ENCODE data around the gene NOL9.

The NOL9 gene

DNA sequence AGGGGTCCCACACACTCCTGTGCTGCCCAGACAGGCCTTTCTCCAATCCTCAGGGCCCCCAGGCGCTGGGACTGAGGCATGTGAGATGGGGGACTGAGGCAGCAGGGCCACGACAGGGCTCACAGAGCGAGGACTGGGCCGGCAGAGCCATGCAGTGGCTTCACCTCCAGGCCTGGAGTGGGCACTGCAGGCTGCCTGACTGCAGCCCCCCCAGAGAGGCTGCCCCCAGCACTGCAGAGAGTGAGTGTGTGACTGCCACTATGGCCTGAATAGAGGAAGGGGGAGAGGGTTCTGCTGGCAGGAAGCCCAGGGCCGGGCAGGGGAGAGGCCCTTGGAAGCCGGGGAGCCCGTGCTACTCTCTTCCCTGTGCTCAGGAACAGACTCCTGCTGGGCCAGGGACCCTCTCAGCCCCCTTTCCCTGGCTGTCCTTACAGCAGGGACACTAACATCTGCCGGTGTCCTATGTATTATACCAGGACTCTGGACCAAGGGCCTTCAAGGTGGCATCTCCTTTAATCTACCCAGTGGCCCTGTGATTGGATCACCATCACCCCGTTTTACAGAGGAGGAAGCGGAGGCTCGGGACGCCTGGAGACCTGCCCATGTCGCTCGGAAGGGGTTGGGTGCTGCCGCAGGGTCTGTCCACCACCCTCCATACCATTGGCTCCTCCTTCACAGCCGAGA, 42.6 kb downstream of the NOL9 start:
- DNase-seq (ENCODE audit: insufficient read length, low spot score): no peak
- TF ChIP-seq POLR2A (IDR thresholded peaks at IDR 0.05; ENCODE audit: low read depth, low read length): no peak
- no peak for FAIRE-seq

DNA sequence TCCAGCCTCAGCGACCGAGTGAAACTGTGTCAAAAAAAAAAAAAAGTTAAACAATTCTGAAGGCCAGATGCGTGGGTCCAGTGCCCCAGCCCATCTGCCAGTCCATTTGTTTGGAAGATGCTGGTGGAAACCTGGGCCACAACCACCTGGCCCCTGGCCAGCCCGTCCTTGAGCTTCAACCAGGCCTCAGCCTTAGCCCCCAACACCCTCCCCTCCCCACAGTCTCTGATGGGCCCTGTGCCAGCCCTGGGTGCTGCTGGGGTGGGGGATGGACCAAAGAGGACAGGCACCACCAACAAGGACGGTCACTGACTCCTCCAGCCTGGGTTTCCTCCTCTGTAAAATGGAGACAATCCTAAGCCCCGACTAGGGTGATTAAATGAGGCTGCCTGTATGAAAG, 43.3 kb downstream of the NOL9 start:
- DNase-seq (ENCODE audit: insufficient read length, low spot score): no peak
- no peak for TF ChIP-seq POLR2A (IDR thresholded peaks at IDR 0.05; ENCODE audit: low read depth, low read length)

DNA sequence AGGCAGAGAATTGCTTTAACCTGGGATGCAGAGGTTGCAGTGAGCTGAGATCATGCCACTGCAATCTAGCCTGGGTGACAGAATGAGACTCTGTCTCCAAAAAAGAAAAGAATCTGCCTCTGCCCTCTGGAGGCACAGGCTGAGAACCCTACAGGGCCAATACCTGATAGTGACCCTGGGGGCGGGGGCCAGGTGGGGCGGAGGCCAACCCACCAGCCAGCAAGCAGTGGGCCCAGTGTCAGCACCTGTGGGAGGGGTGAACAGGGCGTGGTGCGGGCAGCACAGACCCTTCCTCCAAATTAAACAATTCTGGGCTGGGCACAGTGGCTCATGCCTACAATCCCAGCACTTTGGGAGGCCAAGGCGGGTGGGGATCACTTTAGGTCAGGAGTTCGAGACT, 43.8 kb downstream of the NOL9 start:
- DNase-seq (ENCODE audit: insufficient read length, low spot score) (no peak), FAIRE-seq (no peak)
- TF ChIP-seq POLR2A (IDR thresholded peaks at IDR 0.05; ENCODE audit: low read depth, low read length): no peak

More for the DNA sequence above, 43.3 kb downstream of the NOL9 start:
- no peak for FAIRE-seq

DNA sequence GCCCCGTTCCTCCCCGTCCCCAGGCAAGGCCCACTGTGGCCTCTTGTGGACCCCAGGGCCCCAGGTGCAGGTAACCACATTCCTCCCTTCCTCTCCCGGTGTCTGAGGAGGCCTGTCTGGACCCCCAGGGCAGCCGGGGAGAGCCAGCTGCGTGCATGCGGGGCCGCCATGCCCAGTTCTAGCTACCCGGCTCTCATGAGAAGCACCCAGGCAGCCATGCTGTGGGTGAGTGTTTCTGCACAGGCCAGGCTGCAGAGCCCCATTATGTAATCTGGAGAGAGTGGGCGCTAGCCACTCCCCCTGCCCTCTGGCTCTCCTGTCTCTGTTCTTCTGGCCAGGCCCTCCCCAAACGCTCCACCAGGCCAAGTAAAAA, 44.4 kb downstream of the NOL9 start:
- no peak for TF ChIP-seq POLR2A (IDR thresholded peaks at IDR 0.05; ENCODE audit: low read depth, low read length)
- no peak for FAIRE-seq
- no peak for DNase-seq (ENCODE audit: insufficient read length, low spot score)

DNA sequence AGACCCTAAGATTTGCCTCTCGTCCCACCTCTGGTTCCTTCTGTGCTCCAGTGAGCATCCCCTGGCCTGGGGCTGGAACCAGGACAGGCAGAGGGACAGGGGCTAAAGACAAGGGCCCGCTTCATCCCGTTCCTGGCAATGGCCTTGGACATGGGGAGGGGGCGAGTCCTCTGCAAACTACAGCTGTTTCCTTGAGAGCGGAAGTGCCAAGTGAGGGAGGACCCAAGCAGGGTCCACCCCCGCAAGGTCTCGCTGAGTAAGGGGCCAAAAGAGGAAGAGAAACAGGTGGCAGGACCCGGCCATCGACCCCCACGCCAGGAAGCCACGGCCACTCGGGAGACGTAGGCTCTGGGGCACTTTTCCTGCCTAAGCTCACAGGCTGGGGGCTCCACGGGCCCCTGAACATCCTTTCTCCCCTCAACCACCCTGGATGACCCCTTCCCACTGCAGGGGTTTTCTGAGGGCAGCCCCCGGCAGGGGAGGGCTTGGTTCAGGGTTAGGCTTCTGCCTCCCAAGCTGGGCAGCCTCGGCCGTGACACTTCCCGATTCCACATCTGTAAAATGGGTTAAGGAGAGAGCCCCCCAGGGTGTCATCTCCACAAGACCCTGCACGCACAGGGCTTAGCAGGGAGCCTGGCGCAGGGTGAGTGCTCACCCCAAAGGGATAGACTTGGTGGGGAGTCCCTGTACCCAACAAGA, 44.9 kb downstream of the NOL9 start:
- DNase-seq (ENCODE audit: insufficient read length, low spot score): no peak
- TF ChIP-seq POLR2A (IDR thresholded peaks at IDR 0.05; ENCODE audit: low read depth, low read length): no peak
- FAIRE-seq: no peak

DNA sequence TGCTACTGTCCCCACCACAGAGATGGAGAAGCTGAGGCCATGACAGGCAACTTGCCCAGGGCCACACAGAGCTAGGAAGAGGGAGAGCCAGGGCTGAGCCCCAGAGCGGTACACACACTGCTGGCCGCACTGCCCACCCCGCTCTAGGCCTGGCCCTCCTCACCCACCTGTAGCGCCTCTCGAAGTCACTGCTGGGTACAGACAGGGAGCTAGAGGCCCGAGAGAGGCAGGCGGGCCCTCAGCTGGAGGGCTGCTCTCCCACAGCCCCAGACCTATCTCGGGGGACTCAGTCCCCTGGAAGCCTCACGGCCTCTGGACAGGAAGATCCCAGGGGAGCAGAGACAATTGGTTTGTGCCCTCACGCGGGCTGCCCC, 45.5 kb downstream of the NOL9 start:
- TF ChIP-seq POLR2A (IDR thresholded peaks at IDR 0.05; ENCODE audit: low read depth, low read length): no peak
- FAIRE-seq (no peak), DNase-seq (ENCODE audit: insufficient read length, low spot score) (no peak)

DNA sequence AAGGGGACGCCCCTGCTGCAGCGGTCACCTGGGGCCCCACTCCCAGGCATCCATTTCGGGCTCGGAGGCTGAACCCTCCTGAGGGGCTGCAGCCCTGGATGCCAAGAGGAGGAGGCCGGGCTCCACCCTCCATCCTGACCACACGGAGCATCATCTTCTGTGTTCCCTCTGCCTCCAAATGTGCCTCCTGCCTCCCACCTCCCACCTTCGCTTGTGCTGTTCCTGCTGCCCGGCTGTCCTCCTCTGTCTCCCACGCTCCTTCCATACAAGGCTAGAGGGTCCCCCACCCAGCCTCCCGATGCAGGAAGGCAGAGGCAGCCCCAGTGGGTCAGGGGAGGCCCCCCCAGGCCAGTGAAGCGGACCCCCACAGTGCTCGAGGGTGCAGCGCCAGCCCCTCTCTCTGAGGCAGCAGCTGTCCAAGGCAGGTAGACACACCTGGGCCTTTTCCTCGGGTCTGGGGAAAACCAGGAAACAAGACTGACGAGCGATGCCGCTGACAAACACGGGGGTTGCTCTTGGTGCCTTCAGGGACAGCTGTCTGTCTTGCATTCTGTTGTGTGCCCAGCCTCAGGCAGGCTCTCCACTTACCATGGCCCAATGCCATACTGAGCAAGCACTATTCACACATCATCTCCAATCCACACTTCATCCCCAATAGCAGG, 46.0 kb downstream of the NOL9 start:
- TF ChIP-seq POLR2A (IDR thresholded peaks at IDR 0.05; ENCODE audit: low read depth, low read length): no peak
- FAIRE-seq: no peak

DNA sequence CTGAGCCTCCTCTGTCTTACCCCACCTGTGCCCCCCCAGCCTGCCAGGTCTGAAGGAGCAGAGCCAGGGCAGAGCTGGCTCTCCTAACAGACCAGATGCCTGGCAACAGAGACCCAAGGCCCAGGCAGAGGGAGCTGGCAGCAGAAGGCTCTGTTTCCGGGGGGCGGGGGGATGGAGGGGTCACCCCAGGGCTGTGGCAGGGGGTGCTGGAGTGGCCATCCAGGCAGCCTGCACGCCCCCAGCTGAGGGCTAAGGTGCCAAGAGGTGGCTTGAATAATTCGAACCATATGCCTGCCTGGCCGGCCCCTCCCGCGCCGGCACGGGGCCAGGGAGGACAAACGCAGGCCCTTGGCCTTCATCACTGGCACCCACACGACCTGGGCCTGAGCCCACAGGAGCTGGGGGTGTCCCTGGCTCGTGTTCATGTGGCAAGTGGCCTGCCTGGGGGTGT, 46.8 kb downstream of the NOL9 start:
- FAIRE-seq: no peak
- no peak for TF ChIP-seq POLR2A (IDR thresholded peaks at IDR 0.05; ENCODE audit: low read depth, low read length)
- no peak for DNase-seq (ENCODE audit: insufficient read length, low spot score)

More for the DNA sequence above, 46.0 kb downstream of the NOL9 start:
- no peak for DNase-seq (ENCODE audit: insufficient read length, low spot score)

DNA sequence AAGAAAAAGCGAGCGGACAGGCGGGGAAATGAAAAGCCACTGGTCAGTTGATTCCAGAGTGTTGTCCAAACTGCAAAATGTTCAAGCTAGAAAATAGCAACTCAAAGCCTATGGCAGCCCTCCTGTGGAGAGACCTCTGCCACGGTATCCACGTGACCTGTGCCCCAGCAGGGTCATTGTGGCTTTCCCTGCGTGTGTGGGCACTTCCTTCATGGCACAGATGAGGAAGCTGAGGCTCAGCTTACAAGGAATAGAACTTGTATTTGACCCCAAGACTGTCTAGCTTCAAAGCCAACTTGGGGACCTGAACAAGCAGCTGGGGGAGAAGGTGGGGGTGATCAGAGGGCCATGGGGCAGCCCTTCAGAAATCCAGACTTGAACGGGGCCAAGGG, 47.3 kb downstream of the NOL9 start:
- FAIRE-seq (no peak), DNase-seq (ENCODE audit: insufficient read length, low spot score) (no peak)
- no peak for TF ChIP-seq POLR2A (IDR thresholded peaks at IDR 0.05; ENCODE audit: low read depth, low read length)

DNA sequence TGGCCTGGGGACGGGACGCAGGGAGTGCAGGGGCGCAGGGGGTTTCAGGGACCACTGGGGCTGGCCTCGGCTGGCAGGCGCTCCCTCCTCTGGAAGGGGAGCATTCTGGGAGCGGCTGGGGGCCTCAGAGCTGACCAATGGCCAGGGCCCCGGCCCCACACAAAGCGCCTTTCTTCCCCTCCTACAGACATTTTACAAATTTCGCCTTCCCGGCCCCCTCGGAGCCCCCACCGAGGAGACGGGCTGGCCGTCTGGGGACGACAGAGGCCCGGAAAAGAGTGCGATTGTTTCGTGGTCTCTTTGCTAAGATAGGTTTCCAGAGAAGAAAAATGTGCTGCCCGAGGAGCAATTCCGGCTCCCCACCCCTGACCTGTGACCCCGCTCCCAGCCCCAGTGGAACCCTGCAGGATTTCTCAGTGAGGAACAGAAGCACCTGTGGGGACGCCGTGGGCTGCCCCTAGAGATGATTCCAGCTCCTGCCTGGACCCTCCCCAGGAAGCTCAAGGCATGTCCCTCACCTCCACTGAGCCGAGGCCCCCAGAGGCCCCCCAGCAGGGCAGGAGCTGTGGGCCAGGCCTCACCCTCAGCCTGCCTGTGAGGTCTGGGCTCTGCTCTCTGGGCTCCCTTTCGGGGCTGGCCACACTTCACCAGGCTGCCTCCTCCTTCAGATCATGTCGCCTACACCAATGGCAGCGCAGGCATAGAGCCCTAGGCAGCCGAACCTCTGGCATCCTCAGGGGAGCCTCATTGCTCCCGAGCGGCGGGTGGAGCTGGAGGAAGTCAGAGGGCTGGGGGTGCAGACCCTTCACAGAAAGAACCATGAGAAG, 47.9 kb downstream of the NOL9 start:
- FAIRE-seq (no peak), DNase-seq (ENCODE audit: insufficient read length, low spot score) (no peak)
- TF ChIP-seq POLR2A (IDR thresholded peaks at IDR 0.05; ENCODE audit: low read depth, low read length): no peak

DNA sequence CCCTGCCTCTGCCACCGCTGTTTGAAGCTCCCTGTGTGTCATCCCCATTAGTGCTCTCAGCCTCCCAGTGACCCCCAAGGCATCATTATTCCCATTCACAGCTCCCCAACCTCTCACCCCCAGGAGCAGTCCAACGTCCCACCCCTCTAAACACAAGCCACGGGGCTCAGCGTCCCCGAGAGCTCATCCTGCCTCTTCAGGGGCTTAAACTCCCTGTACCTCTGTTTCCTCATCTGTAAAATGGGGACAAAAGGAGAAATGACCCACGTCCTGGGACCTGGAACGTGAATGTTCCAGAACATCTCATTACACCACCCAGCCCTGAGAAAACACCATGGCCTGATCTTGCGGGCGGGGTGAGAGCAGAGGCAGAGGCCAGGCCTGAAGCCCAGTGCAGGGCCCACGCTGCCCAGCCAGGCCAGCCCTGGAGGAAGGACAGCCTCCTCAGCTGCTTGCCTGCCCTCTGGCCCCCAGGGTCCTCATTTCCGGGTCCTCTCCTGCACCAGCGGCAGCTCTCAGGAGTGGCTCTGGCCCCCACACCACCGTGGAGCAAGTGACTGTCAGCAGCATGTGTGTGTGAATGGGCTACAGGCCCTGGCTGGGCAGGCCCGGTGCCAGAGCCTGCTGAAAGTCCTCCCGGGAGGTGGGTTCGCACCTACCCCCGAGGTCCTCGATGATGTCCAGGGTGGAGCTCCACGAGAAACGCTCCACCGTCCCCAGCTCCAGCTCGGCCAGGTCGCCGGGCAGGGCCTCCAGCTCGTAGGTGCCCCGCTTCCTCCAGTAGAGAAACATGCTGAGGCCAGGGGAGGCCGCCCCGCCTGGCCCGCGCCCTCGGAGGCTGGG, 48.7 kb downstream of the NOL9 start:
- no peak for TF ChIP-seq POLR2A (IDR thresholded peaks at IDR 0.05; ENCODE audit: low read depth, low read length)
- FAIRE-seq (no peak), DNase-seq (ENCODE audit: insufficient read length, low spot score) (no peak)

DNA sequence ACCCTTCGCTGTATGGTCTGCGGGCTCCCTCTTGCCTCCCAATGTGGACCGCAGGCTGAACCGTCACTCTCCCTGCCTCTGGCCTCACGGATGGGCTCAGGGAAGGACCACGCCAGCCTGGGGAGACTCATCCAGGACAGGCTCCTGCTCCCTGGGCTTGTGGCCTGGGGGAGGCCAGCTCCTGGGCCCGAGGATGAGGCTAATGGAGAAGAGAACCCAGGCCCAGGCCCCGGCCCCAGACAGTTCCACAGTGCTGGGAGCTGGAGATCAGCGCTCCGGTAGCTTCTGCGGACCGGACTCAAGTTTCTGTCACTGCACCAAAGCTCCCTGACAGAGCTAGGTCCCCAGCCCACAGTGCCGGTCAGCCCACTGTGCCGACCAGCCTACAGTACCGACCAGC, 49.4 kb downstream of the NOL9 start:
- no peak for FAIRE-seq
- DNase-seq (ENCODE audit: insufficient read length, low spot score): no peak
- TF ChIP-seq POLR2A (IDR thresholded peaks at IDR 0.05; ENCODE audit: low read depth, low read length): no peak

DNA sequence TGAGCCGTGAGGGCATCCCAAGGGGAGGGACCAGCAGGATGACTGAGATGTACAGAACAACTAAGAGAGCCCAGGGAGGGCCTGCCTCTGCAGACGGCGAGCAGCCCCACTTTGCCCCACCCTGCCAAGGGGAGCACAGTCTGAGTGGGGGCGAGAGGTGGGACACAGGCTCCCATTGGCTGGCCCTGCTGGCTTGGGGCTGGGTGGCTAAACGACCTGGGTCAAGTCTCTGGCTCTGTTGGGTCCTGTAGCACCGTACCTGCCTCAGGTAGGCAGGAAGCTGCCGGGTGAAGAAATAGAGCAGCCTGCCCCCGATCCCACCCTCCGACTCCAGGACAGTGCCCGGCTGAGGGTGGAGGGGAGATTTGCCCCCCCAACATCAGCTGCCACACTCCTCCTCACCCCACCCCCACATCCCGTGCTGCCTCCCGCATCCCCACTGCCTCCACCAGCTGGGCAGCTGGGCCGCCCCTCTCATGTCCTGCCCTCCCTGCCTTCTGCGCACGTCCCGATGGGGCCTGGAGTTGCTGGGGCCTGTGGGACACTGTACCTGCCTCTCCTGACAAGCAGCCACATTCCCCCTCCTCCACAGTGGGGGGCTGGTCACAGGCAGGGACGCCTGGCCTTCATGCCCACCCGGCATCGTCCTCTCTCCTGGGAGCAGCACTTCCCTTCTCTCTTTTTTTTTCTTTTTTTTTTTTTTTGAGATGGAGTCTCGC, 50.3 kb downstream of the NOL9 start:
- no peak for FAIRE-seq
- no peak for TF ChIP-seq POLR2A (IDR thresholded peaks at IDR 0.05; ENCODE audit: low read depth, low read length)
- no peak for DNase-seq (ENCODE audit: insufficient read length, low spot score)

All from H54 (cell line).